H9 (cell line): Measurements from ENCODE around the gene TRANK1. TPM values are rescaled to one million over a fixed set of nuclear protein-coding genes. Genes with fewer than 3 reads are reported as not detected.

Experiments
- DNase-seq: peaks from one replicate; pipeline ENCODE4 v3.0.0-alpha.2; 2017
- H2AFZ ChIP-seq: one replicate; pipeline ENCODE4 v1.6.1; 2013; ENCODE audit warnings: mild to moderate bottlenecking, low read length, control low read depth, moderate library complexity
- H2AK5ac ChIP-seq: 2 replicates; pipeline ENCODE4 v1.6.1; 2013; ENCODE audit warnings: low read length, control low read depth, mixed read lengths; ENCODE audit not compliant: insufficient read length
- H2BK120ac ChIP-seq: one replicate; pipeline ENCODE4 v1.6.1; 2013; ENCODE audit warnings: low read depth, mild to moderate bottlenecking, low read length, control low read depth, inconsistent platforms; ENCODE audit not compliant: poor library complexity, severe bottlenecking
- H2BK12ac ChIP-seq: 2 replicates; pipeline ENCODE4 v1.6.1; 2013; ENCODE audit warnings: low read length, control low read depth, mixed read lengths, low read depth; ENCODE audit not compliant: insufficient read length
- H2BK15ac ChIP-seq: 2 replicates; pipeline ENCODE4 v1.6.1; 2013; ENCODE audit warnings: low read depth, low read length, control low read depth
- H2BK20ac ChIP-seq: one replicate; pipeline ENCODE4 v1.6.1; 2013; ENCODE audit warnings: low read depth, mild to moderate bottlenecking, low read length, control low read depth, inconsistent platforms; ENCODE audit not compliant: poor library complexity, severe bottlenecking
- H2BK5ac ChIP-seq: 2 replicates; pipeline ENCODE4 v1.6.1; 2013; ENCODE audit warnings: low read length, control low read depth, mixed read lengths; ENCODE audit not compliant: insufficient read length
- H3K14ac ChIP-seq: 2 replicates; pipeline ENCODE4 v1.6.1; 2013; ENCODE audit warnings: low read length, control low read depth; ENCODE audit not compliant: insufficient read depth
- H3K18ac ChIP-seq: 2 replicates; pipeline ENCODE4 v1.6.1; 2013; ENCODE audit warnings: low read depth, mild to moderate bottlenecking, mixed read lengths, low read length, control low read depth; ENCODE audit not compliant: insufficient read length
- H3K23ac ChIP-seq: 2 replicates; pipeline ENCODE4 v1.6.1; 2013; ENCODE audit warnings: low read length, control low read depth, mixed read lengths, low read depth; ENCODE audit not compliant: insufficient read length
- H3K23me2 ChIP-seq: 2 replicates; pipeline ENCODE4 v1.6.1; 2013; ENCODE audit warnings: low read depth, mild to moderate bottlenecking, mixed read lengths, low read length, control low read depth; ENCODE audit not compliant: insufficient read length, poor library complexity, severe bottlenecking
- H3K27ac ChIP-seq: 2 replicates; pipeline ENCODE4 v1.5.1; 2013; ENCODE audit warnings: low read length, control low read depth, mixed read lengths, low read depth; ENCODE audit not compliant: insufficient read length
- H3K27me3 ChIP-seq: 2 replicates; pipeline ENCODE4 v1.6.1; 2013; ENCODE audit warnings: low read length, control low read depth, inconsistent platforms; ENCODE audit not compliant: insufficient read depth
- H3K4ac ChIP-seq: 2 replicates; pipeline ENCODE4 v1.6.1; 2013; ENCODE audit warnings: low read depth, mild to moderate bottlenecking, control low read depth, inconsistent platforms, low read length, moderate library complexity
- H3K4me1 ChIP-seq: 2 replicates; pipeline ENCODE4 v1.6.1; 2013; ENCODE audit warnings: low read length, control low read depth, inconsistent platforms; ENCODE audit not compliant: insufficient read depth
- H3K4me2 ChIP-seq: 2 replicates; pipeline ENCODE4 v1.6.1; 2013; ENCODE audit warnings: low read length, control low read depth, mixed read lengths; ENCODE audit not compliant: insufficient read length, insufficient read depth
- H3K56ac ChIP-seq: 2 replicates; pipeline ENCODE4 v1.6.1; 2013; ENCODE audit warnings: low read depth, mild to moderate bottlenecking, mixed read lengths, low read length, control low read depth; ENCODE audit not compliant: insufficient read length
- H3K79me1 ChIP-seq: 2 replicates; pipeline ENCODE4 v1.6.1; 2013; ENCODE audit warnings: low read depth, mild to moderate bottlenecking, moderate library complexity, low read length, control low read depth, inconsistent platforms; ENCODE audit not compliant: insufficient read depth, poor library complexity, severe bottlenecking
- H3K79me2 ChIP-seq: 2 replicates; pipeline ENCODE4 v1.6.1; 2013; ENCODE audit warnings: low read length, control low read depth, inconsistent platforms; ENCODE audit not compliant: insufficient read depth
- H3K9ac ChIP-seq: 2 replicates; pipeline ENCODE4 v1.6.1; 2013; ENCODE audit warnings: low read length, control low read depth, mixed read lengths; ENCODE audit not compliant: insufficient read length; ENCODE audit errors: extremely low read depth
- H3K9me3 ChIP-seq: one replicate; pipeline ENCODE4 v1.6.1; 2013; ENCODE audit warnings: low read depth, low read length, inconsistent platforms; ENCODE audit not compliant: control insufficient read depth
- H3T11ph ChIP-seq: one replicate; pipeline ENCODE4 v1.6.1; 2013; ENCODE audit warnings: mild to moderate bottlenecking, low read length, control low read depth, inconsistent platforms
- H4K20me1 ChIP-seq: one replicate; pipeline ENCODE4 v1.6.1; 2013; ENCODE audit not compliant: control insufficient read depth, insufficient read length, insufficient read depth
- H4K5ac ChIP-seq: 2 replicates; pipeline ENCODE4 v1.6.1; 2013; ENCODE audit warnings: low read depth, mild to moderate bottlenecking, mixed read lengths, low read length, control low read depth; ENCODE audit not compliant: insufficient read length
- H4K8ac ChIP-seq: replicated peaks from 2 replicates; pipeline ENCODE4 v1.6.1; 2013; ENCODE audit warnings: low read length, control low read depth, mixed read lengths, low read depth; ENCODE audit not compliant: insufficient read length
- H4K91ac ChIP-seq: 2 replicates; pipeline ENCODE4 v1.6.1; 2013; ENCODE audit warnings: low read depth, mild to moderate bottlenecking, moderate library complexity, mixed read lengths, low read length, control low read depth; ENCODE audit not compliant: insufficient read length
- H3K27ac Mint-ChIP-seq, 3 experiments: 2 replicates in 2 of 3; 3 replicates in 1 of 3; pipeline ENCODE4 v1.8.0; 2020 to 2021; ENCODE audit warnings: mixed read lengths in 3 of 3, mild to moderate bottlenecking in 1 of 3, moderate library complexity in 1 of 3
- H3K27me3 Mint-ChIP-seq: 2 replicates; pipeline ENCODE4 v1.8.0; 2021; ENCODE audit warnings: low read depth, mild to moderate bottlenecking, moderate library complexity, mixed read lengths
- H3K36me3 Mint-ChIP-seq, 3 experiments: 2 replicates in 2 of 3; 3 replicates in 1 of 3; pipeline ENCODE4 v1.8.0; 2020 to 2021; ENCODE audit warnings: low read depth in 3 of 3, mixed read lengths in 3 of 3; ENCODE audit not compliant: insufficient read depth in 1 of 3
- H3K4me1 Mint-ChIP-seq, 2 experiments: 2 replicates each; pipeline ENCODE4 v1.8.0; 2020; ENCODE audit warnings: mixed read lengths in 2 of 2
- H3K4me3 Mint-ChIP-seq, 2 experiments: 2 replicates in 1 of 2; 3 replicates in 1 of 2; pipeline ENCODE4 v1.8.0; 2020 to 2021; ENCODE audit warnings: mild to moderate bottlenecking in 2 of 2, mixed read lengths in 2 of 2, moderate library complexity in 1 of 2
- H3K9me3 Mint-ChIP-seq, 2 experiments: 2 replicates in 1 of 2; 3 replicates in 1 of 2; pipeline ENCODE4 v1.8.0; 2020; ENCODE audit warnings: mild to moderate bottlenecking in 2 of 2, mixed read lengths in 2 of 2, moderate library complexity in 1 of 2
- CTCF ChIP-seq: fragments of 200-600 bp; sonication (generic); conservative IDR thresholded peaks from 3 replicates; pipeline ENCODE4 v1.8.0; 2021; ENCODE audit warnings: antibody characterized with exemption, mild to moderate bottlenecking
- WGBS: extraction: QIAGEN DNeasy Blood & Tissue Kit; methylation state at CpG from one replicate; pipeline ENCODE4 v1.1.7; 2013; ENCODE audit warnings: missing lambda C conversion rate, low lambda C conversion rate, mixed read lengths; ENCODE audit not compliant: insufficient read length; ENCODE audit errors: extremely low coverage; 5-methylcytosine and 5-hydroxymethylcytosine counted together
- total RNA-seq: library from RNA; stranded (reverse); gene quantifications from 2 replicates; pipeline ENCODE4 v1.2.1, GENCODE V29; 2021

The TRANK1 gene
- total RNA-seq, 1 experiment from 2014 or later = 5.9 TPM

GRCh38 chr3:36877930-36878685 is 66.7 kb downstream of the TRANK1 start:
- no peaks in the 10 kb centered on the region for H3K27me3 Mint-ChIP-seq
- Histone ChIP-seq H2BK15ac (no peak overlapping the region), H3K23me2 (no peaks in the 10 kb centered on the region), H4K91ac (no peak overlapping the region), H3T11ph (no peak overlapping the region), H2AK5ac (no peak overlapping the region), H2BK20ac (no peak overlapping the region), H2BK5ac (no peak overlapping the region), H3K27ac (no peak overlapping the region), H2AFZ (no peak overlapping the region), H3K27me3 (no peaks in the 10 kb centered on the region), H3K23ac (no peak overlapping the region), H3K18ac (no peak overlapping the region), H3K4me1 (no peaks in the 10 kb centered on the region), H3K4me2 (no peak overlapping the region), H3K79me2 (no peaks in the 10 kb centered on the region), H4K20me1 (no peaks in the 10 kb centered on the region), H2BK12ac (no peak overlapping the region), H3K14ac (no peak overlapping the region), H3K9ac (no peak overlapping the region), H4K5ac (no peak overlapping the region), H2BK120ac (no peak overlapping the region), H3K9me3 (no peaks in the 10 kb centered on the region), H3K79me1 (no peaks in the 10 kb centered on the region), H4K8ac (no peak overlapping the region), H3K56ac (no peak overlapping the region), H3K4ac (no peak overlapping the region)
- no peak overlapping the region for H3K4me3 Mint-ChIP-seq
- WGBS = no CpG with 5 or more reads among the region's 9 CpGs
- TF ChIP-seq CTCF = no peak
- no peaks in the 10 kb centered on the region for H3K36me3 Mint-ChIP-seq
- no peak for DNase-seq
- no peaks in the 10 kb centered on the region for H3K9me3 Mint-ChIP-seq
- no peaks in the 10 kb centered on the region for H3K4me1 Mint-ChIP-seq
- H3K27ac Mint-ChIP-seq = no peak overlapping the region; a peak in 1 of 7 replicates
